Measurements from ENCODE around the gene CCDC88B.

GRCh38 chr11:64321533-64321932, 18.5 kb upstream of the CCDC88B start:
- TF ChIP-seq, protein P1, sequence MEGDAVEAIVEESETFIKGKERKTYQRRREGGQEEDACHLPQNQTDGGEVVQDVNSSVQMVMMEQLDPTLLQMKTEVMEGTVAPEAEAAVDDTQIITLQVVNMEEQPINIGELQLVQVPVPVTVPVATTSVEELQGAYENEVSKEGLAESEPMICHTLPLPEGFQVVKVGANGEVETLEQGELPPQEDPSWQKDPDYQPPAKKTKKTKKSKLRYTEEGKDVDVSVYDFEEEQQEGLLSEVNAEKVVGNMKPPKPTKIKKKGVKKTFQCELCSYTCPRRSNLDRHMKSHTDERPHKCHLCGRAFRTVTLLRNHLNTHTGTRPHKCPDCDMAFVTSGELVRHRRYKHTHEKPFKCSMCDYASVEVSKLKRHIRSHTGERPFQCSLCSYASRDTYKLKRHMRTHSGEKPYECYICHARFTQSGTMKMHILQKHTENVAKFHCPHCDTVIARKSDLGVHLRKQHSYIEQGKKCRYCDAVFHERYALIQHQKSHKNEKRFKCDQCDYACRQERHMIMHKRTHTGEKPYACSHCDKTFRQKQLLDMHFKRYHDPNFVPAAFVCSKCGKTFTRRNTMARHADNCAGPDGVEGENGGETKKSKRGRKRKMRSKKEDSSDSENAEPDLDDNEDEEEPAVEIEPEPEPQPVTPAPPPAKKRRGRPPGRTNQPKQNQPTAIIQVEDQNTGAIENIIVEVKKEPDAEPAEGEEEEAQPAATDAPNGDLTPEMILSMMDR (IDR thresholded peaks at IDR 0.05; ENCODE audit: borderline replicate concordance, extremely low read depth, low read length, poor library complexity, severe bottlenecking) = no peak
- no peak for TF ChIP-seq EZH2 (IDR thresholded peaks at IDR 0.05; ENCODE audit: borderline replicate concordance, low read depth, low read length, severe bottlenecking)

All from DND-41 (cell line).